SK-N-SH (cell line): ENCODE measurements around the gene USP40. TPM values are rescaled to one million over a fixed set of nuclear protein-coding genes. Genes with fewer than 3 reads are reported as not detected.

Source experiments
- CTCF ChIA-PET: fragments of 300-600, 350-600 bp; formaldehyde crosslinking; extraction: SDS; loops from one replicate; lab custom pipeline; 2021; lab: Yijun Ruan, JAX
- POLR2A ChIA-PET: fragments of 350-600 bp; sonication (Branson Sonifier 250); formaldehyde crosslinking; extraction: SDS; loops from one replicate; lab custom pipeline; 2020; ENCODE audit warnings: antibody characterized with exemption, inconsistent platforms; lab: Yijun Ruan, JAX
- DNase-seq: peaks from one replicate; pipeline ENCODE4 v3.0.0; 2012
- H2AFZ ChIP-seq: fragments of 200-600 bp; sonication (generic); 2 replicates; pipeline ENCODE4 v1.8.1; 2016; ENCODE audit warnings: antibody characterized with exemption, mild to moderate bottlenecking, low read depth
- H3F3A ChIP-seq: fragments of 200-600 bp; sonication (generic); replicated peaks from 2 replicates; pipeline ENCODE3; 2016; ENCODE audit warnings: antibody characterized with exemption, mild to moderate bottlenecking; ENCODE audit not compliant: insufficient read depth
- H3K27ac ChIP-seq, 2 experiments: fragments of 200-500 bp in 1 of 2; fragments of 200-600 bp in 1 of 2; sonication (Bioruptor generic) in 1 of 2; sonication (generic), shearing (Covaris generic) in 1 of 2; 2 replicates each; pipeline versions ENCODE4 v1.5.1 to v1.6.1; 2014 to 2016; ENCODE audit warnings: low read depth in 2 of 2, inconsistent platforms in 1 of 2, low read length in 1 of 2, mild to moderate bottlenecking in 1 of 2, mixed read lengths in 1 of 2
- H3K27me3 ChIP-seq: fragments of 200-600 bp; sonication (generic), shearing (Covaris generic); 2 replicates; pipeline ENCODE4 v1.6.1; 2016; ENCODE audit warnings: mixed run types; ENCODE audit not compliant: insufficient read depth
- H3K36me3 ChIP-seq, 2 experiments: fragments of 200-500 bp in 1 of 2; fragments of 200-600 bp in 1 of 2; sonication (Bioruptor generic) in 1 of 2; sonication (generic) in 1 of 2; replicated peaks in 1 of 2; 2 replicates each; pipeline versions ENCODE3 to v1.5.1; 2014 to 2016; ENCODE audit warnings: low read length in 1 of 2, mild to moderate bottlenecking in 1 of 2; ENCODE audit not compliant: insufficient read depth in 2 of 2, control insufficient read depth in 1 of 2
- H3K4me1 ChIP-seq, 2 experiments: fragments of 200-500 bp in 1 of 2; fragments of 200-600 bp in 1 of 2; sonication (Bioruptor generic) in 1 of 2; sonication (generic), shearing (Covaris generic) in 1 of 2; 2 replicates each; pipeline versions ENCODE4 v1.5.1 to v1.6.1; 2014 to 2016; ENCODE audit warnings: low read depth in 1 of 2, low read length in 1 of 2, mixed run types in 1 of 2; ENCODE audit not compliant: insufficient read depth in 2 of 2, control insufficient read depth in 1 of 2
- H3K4me2 ChIP-seq: fragments of 200-600 bp; sonication (generic), shearing (Covaris generic); 2 replicates; pipeline ENCODE4 v1.6.1; 2017; ENCODE audit warnings: mixed run types
- H3K4me3 ChIP-seq, 2 experiments: fragments of 200-500 bp in 1 of 2; fragments of 200-600 bp in 1 of 2; sonication (Bioruptor generic) in 1 of 2; sonication (generic), shearing (Covaris generic) in 1 of 2; 2 replicates each; pipeline versions ENCODE4 v1.5.1 to v1.8.1; 2014 to 2016; ENCODE audit warnings: low read depth in 2 of 2, inconsistent platforms in 1 of 2, low read length in 1 of 2, mild to moderate bottlenecking in 1 of 2, mixed read lengths in 1 of 2, moderate library complexity in 1 of 2
- H3K79me2 ChIP-seq: fragments of 200-600 bp; sonication (generic); 2 replicates; pipeline ENCODE4 v1.8.1; 2017; ENCODE audit warnings: mild to moderate bottlenecking; ENCODE audit not compliant: insufficient read depth
- H3K9ac ChIP-seq: fragments of 200-600 bp; sonication (generic); 2 replicates; pipeline ENCODE4 v1.6.1; 2017; ENCODE audit warnings: mixed run types
- H3K9me2 ChIP-seq: fragments of 200-600 bp; sonication (generic); 2 replicates; pipeline ENCODE4 v1.6.1; 2017; ENCODE audit warnings: mixed run types
- H3K9me3 ChIP-seq: fragments of 200-600 bp; sonication (generic); 2 replicates; pipeline ENCODE4 v1.6.1; 2017; ENCODE audit warnings: mixed run types, mild to moderate bottlenecking, moderate library complexity
- H4K20me1 ChIP-seq: fragments of 200-600 bp; sonication (generic); 2 replicates; pipeline ENCODE4 v1.6.1; 2017; ENCODE audit warnings: mild to moderate bottlenecking, mixed run types; ENCODE audit not compliant: insufficient read depth
- CHD2 ChIP-seq: fragments of 150-350 bp; IDR thresholded peaks from 2 replicates; pipeline ENCODE4 v1.6.1; 2018; ENCODE audit warnings: low read length; ENCODE audit not compliant: partially characterized antibody
- CTCF ChIP-seq: fragments of 200-600 bp; sonication (generic); IDR thresholded peaks from 2 replicates; pipeline ENCODE4 v1.6.1; 2017; ENCODE audit warnings: antibody characterized with exemption, mild to moderate bottlenecking, moderate library complexity
- ELF1 ChIP-seq: IDR thresholded peaks from 2 replicates; pipeline ENCODE4 v1.4.0; 2012
- EP300 ChIP-seq, 2 experiments: IDR thresholded peaks; 2 replicates each; pipeline versions ENCODE4 v1.4.0 to v1.6.1; 2012; ENCODE audit warnings: borderline replicate concordance in 1 of 2, low read depth in 1 of 2, low read length in 1 of 2
- EZH2phosphoT487 ChIP-seq: fragments of 200-600 bp; sonication (generic); IDR thresholded peaks from 2 replicates; pipeline ENCODE4 v1.6.1; 2017; ENCODE audit warnings: low read depth, mixed run types, mild to moderate bottlenecking, antibody characterized with exemption, moderate library complexity, borderline replicate concordance
- FOSL2 ChIP-seq: IDR thresholded peaks from 2 replicates; pipeline ENCODE4 v1.4.0; 2012; ENCODE audit warnings: low read depth, mild to moderate bottlenecking, moderate library complexity, borderline replicate concordance
- FOXM1 ChIP-seq: IDR thresholded peaks from 2 replicates; pipeline ENCODE4 v1.4.0; 2012; ENCODE audit warnings: low read depth, mild to moderate bottlenecking
- IRF3 ChIP-seq: fragments of 150-350 bp; IDR thresholded peaks from 2 replicates; pipeline ENCODE4 v1.6.1; 2016; ENCODE audit warnings: mild to moderate bottlenecking, low read depth, low read length
- MAX ChIP-seq: IDR thresholded peaks from 2 replicates; pipeline ENCODE4 v1.4.0; 2012; ENCODE audit warnings: low read depth
- MEF2A ChIP-seq: IDR thresholded peaks from 2 replicates; pipeline ENCODE4 v1.4.0; 2012; ENCODE audit warnings: low read depth, borderline replicate concordance
- NFIC ChIP-seq: IDR thresholded peaks from 2 replicates; pipeline ENCODE4 v1.4.0; 2012; ENCODE audit warnings: borderline replicate concordance
- NRF1 ChIP-seq: IDR thresholded peaks from 2 replicates; pipeline ENCODE4 v1.6.1; 2012; ENCODE audit warnings: low read depth, mild to moderate bottlenecking, low read length
- POLR2AphosphoS5 ChIP-seq: IDR thresholded peaks from 2 replicates; pipeline ENCODE4 v1.6.1; 2012; ENCODE audit warnings: low read depth, low read length
- RCOR1 ChIP-seq: fragments of 150-350 bp; IDR thresholded peaks from 2 replicates; pipeline ENCODE4 v1.6.1; 2017; ENCODE audit warnings: antibody characterized with exemption, low read length
- REST ChIP-seq: IDR thresholded peaks from 2 replicates; pipeline ENCODE4 v1.6.1; 2012; ENCODE audit warnings: mild to moderate bottlenecking, low read depth, low read length, moderate library complexity
- RXRA ChIP-seq: IDR thresholded peaks from 2 replicates; pipeline ENCODE4 v1.4.0; 2012; ENCODE audit warnings: low read depth, mild to moderate bottlenecking, borderline replicate concordance
- SMC3 ChIP-seq: IDR thresholded peaks from 2 replicates; pipeline ENCODE4 v1.6.1; 2012; ENCODE audit warnings: low read depth, low read length, improper control_type of control experiment
- TAF1 ChIP-seq: IDR thresholded peaks from 2 replicates; pipeline ENCODE4 v1.6.1; 2012; ENCODE audit warnings: low read depth, mild to moderate bottlenecking, low read length, moderate library complexity, borderline replicate concordance
- TCF12 ChIP-seq: IDR thresholded peaks from 2 replicates; pipeline ENCODE4 v1.4.0; 2012
- TEAD4 ChIP-seq: IDR thresholded peaks from 2 replicates; pipeline ENCODE4 v1.4.0; 2012; ENCODE audit warnings: mild to moderate bottlenecking, borderline replicate concordance; ENCODE audit not compliant: insufficient read depth
- USF2 ChIP-seq: fragments of 150-350 bp; IDR thresholded peaks from 2 replicates; pipeline ENCODE4 v1.6.1; 2017; ENCODE audit warnings: antibody characterized with exemption, low read length, low read depth, borderline replicate concordance
- YY1 ChIP-seq: IDR thresholded peaks from 2 replicates; pipeline ENCODE4 v1.4.0; 2012; ENCODE audit warnings: low read depth, mild to moderate bottlenecking
- WGBS: methylation state at CpG from one replicate; pipeline ENCODE4 v1.1.6; 2017; ENCODE audit warnings: low lambda C conversion rate; 5-methylcytosine and 5-hydroxymethylcytosine counted together
- polyA plus RNA-seq, 3 experiments: library from polyadenylated mRNA; depleted of rRNA; stranded (reverse); fragments of >200 nt; gene quantifications; 2 replicates each; pipeline ENCODE4 v1.2.3, GENCODE V29; 2012

USP40 gene
- polyA plus RNA-seq, 1 of the 3 experiments (the other 2 are of a cell fraction): 37.0 TPM

GRCh38 chr2:233566141-233566956, at the start of gene USP40 (continued):
- TF ChIP-seq NFIC (peak; percentile 22; the same call in 1 of the 2 replicates), TEAD4 (no peak), MEF2A (no peak), FOXM1 (no peak), TAF1 (peak; percentile 99), MAX (peak; percentile 38; the same call in 1 of the 2 replicates), IRF3 (no peak), YY1 (peak; percentile 97), REST (0 out of 2 replicates have a peak, but pooled peaks have one; percentile 12), RXRA (no peak), SMC3 (no peak), EP300 (IDR thresholded peaks at IDR 0.05; ENCODE audit: borderline replicate concordance in 1 of 2, low read depth in 1 of 2, low read length in 1 of 2) (no peak), TCF12 (0 out of 2 replicates have a peak, but pooled peaks have one; percentile 6)
- TF ChIP-seq, all 33 proteins: peak for 13

GRCh38 chr2:233611284-233611683, 44.7 kb upstream of the USP40 start:
- WGBS: 11% methylated on average over 4 of the region's 4 CpGs
- Histone ChIP-seq H3K9ac (no peak overlapping the region), H3K9me3 (no peaks in the 10 kb centered on the region), H3K9me2 (no peaks in the 10 kb centered on the region), H3K27me3 (no peaks in the 10 kb centered on the region), H3K4me1 (no peaks in the 10 kb centered on the region), H3K4me2 (no peak overlapping the region), H3F3A (no peaks in the 10 kb centered on the region), H3K27ac (no peak overlapping the region), H3K79me2 (no peaks in the 10 kb centered on the region), H2AFZ (no peak overlapping the region), H4K20me1 (no peaks in the 10 kb centered on the region), H3K4me3 (no peak overlapping the region), H3K36me3 (no peaks in the 10 kb centered on the region)
- no peak for DNase-seq
- CTCF ChIA-PET: interaction anchor here (0.9 kb wide), 1 partner anchor 16 kb away, joined by 3 read pairs; no protein-coding TSS in a partner anchor
- POLR2A ChIA-PET: no interaction called here
- TF ChIP-seq RXRA: no peak
- no peak for TF ChIP-seq FOSL2
- TF ChIP-seq TAF1: no peak
- no peak for TF ChIP-seq EZH2phosphoT487
- no peak for TF ChIP-seq POLR2AphosphoS5
- TF ChIP-seq NRF1: no peak
- no peak for TF ChIP-seq FOXM1
- no peak for TF ChIP-seq ELF1
- TF ChIP-seq CTCF: no peak
- TF ChIP-seq EP300 (IDR thresholded peaks at IDR 0.05; ENCODE audit: borderline replicate concordance in 1 of 2, low read depth in 1 of 2, low read length in 1 of 2): no peak
- TF ChIP-seq USF2: no peak
- TF ChIP-seq CHD2: no peak
- TF ChIP-seq MEF2A: no peak
- TF ChIP-seq RCOR1: no peak
